Measurements from ENCODE around the gene LRRC52. TPM values are rescaled to one million over a fixed set of nuclear protein-coding genes. Genes with fewer than 3 reads are reported as not detected.

Gene LRRC52
- total RNA-seq, 6 experiments from 2014 or later, result not detected

GRCh38 chr1:165563551-165563950 lies 19.8 kb downstream of the LRRC52 start:
- Histone ChIP-seq H3K4me1 (no peaks in the 10 kb centered on the region), H3K36me3 (no peaks in the 10 kb centered on the region), H3K27ac (no peak overlapping the region), H3K9me3 (no peaks in the 10 kb centered on the region), H3K27me3 (no peaks in the 10 kb centered on the region), H3K4me3 (no peak overlapping the region)
- WGBS (ENCODE audit: insufficient coverage, low coverage, low lambda C conversion rate, missing lambda C conversion rate), result 87% methylated on average over 7 of the region's 15 CpGs
- no peak for TF ChIP-seq POLR2A (IDR thresholded peaks at IDR 0.05)
- TF ChIP-seq, protein P1, sequence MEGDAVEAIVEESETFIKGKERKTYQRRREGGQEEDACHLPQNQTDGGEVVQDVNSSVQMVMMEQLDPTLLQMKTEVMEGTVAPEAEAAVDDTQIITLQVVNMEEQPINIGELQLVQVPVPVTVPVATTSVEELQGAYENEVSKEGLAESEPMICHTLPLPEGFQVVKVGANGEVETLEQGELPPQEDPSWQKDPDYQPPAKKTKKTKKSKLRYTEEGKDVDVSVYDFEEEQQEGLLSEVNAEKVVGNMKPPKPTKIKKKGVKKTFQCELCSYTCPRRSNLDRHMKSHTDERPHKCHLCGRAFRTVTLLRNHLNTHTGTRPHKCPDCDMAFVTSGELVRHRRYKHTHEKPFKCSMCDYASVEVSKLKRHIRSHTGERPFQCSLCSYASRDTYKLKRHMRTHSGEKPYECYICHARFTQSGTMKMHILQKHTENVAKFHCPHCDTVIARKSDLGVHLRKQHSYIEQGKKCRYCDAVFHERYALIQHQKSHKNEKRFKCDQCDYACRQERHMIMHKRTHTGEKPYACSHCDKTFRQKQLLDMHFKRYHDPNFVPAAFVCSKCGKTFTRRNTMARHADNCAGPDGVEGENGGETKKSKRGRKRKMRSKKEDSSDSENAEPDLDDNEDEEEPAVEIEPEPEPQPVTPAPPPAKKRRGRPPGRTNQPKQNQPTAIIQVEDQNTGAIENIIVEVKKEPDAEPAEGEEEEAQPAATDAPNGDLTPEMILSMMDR (IDR thresholded peaks at IDR 0.05), result no peak
- intact Hi-C loops (cut with DNase I), result no loop called here
- DNase-seq (no peak), ATAC-seq (no peak)

- intact Hi-C loops (cut with DNase I), result no loop called here
- no peaks in the 10 kb centered on the region for H3K4me1 ChIP-seq
- ATAC-seq (no peak), DNase-seq (no peak)
- no peak overlapping the region for H3K4me3 ChIP-seq
- no peak overlapping the region for H3K27ac ChIP-seq
- TF ChIP-seq, protein P1 (IDR thresholded peaks at IDR 0.05), result no peak
- no peak for TF ChIP-seq POLR2A (IDR thresholded peaks at IDR 0.05)
- no peaks in the 10 kb centered on the region for H3K27me3 ChIP-seq
- H3K36me3 ChIP-seq, result no peaks in the 10 kb centered on the region
- WGBS (ENCODE audit: insufficient coverage, low coverage, low lambda C conversion rate, missing lambda C conversion rate), result 38% methylated on average over 4 of the region's 4 CpGs
- no peaks in the 10 kb centered on the region for H3K9me3 ChIP-seq
Measured at GRCh38 chr1:165564561-165564960, 20.8 kb downstream of the LRRC52 start.

DNA sequence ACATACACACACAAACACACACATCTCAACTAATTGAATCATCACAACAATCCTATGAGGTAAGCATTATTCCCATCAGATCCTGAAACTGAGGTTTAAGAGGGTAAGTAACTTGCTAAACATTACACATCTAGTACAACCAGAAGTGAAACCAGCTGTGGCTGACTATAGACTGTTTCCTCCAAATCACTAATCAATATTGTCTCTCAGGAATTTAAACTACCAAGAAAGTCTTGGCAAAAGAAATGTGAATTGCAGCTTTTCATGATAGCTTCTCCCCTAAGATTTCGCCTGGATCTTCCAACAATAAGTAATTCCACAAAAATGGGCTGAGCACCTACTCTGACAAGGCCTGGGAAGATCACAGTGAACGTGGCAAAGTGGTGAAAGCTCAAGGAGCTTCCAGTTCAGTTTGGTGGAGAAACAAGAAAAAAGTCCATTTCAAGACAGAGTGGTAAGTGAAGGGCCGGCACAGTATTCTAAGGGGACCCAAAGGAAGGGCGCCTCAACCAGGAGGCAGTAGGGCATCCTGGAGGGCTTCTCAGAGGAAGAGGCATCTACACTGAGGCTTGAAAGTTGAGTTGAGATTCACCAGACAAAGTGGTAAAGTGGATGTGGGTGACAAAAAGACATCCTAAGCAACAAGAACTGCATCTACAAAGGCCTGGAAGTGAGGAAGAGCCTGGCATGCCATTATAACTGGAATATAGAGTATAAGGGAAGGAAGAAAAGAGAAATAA lies 22.1 kb downstream of the LRRC52 start:
- DNase-seq, result no peak
- intact Hi-C loops (cut with DNase I), result no loop called here
- no peaks in the 10 kb centered on the region for H3K36me3 ChIP-seq
- H3K4me1 ChIP-seq, result no peaks in the 10 kb centered on the region
- no peaks in the 10 kb centered on the region for H3K27me3 ChIP-seq
- H3K27ac ChIP-seq, result no peak overlapping the region
- ATAC-seq, result no peak
- no peaks in the 10 kb centered on the region for H3K9me3 ChIP-seq
- 74% methylated on average over 4 of the region's 4 CpGs for WGBS (ENCODE audit: insufficient coverage, low coverage, low lambda C conversion rate, missing lambda C conversion rate)
- H3K4me3 ChIP-seq, result no peak overlapping the region
- no peak for TF ChIP-seq POLR2A (IDR thresholded peaks at IDR 0.05)
- TF ChIP-seq, protein P1 (IDR thresholded peaks at IDR 0.05), result no peak

GRCh38 chr1:165570078-165570477 lies 26.3 kb downstream of the LRRC52 start:
- Histone ChIP-seq H3K4me1 (no peaks in the 10 kb centered on the region), H3K9me3 (no peaks in the 10 kb centered on the region), H3K27me3 (no peaks in the 10 kb centered on the region), H3K27ac (no peak overlapping the region), H3K4me3 (no peak overlapping the region), H3K36me3 (no peaks in the 10 kb centered on the region)
- ATAC-seq (no peak), DNase-seq (no peak)
- intact Hi-C loops (cut with DNase I), result no loop called here
- WGBS (ENCODE audit: insufficient coverage, low coverage, low lambda C conversion rate, missing lambda C conversion rate), result 43% methylated on average over 1 of the region's 3 CpGs
- TF ChIP-seq, protein P1 (IDR thresholded peaks at IDR 0.05), result no peak
- TF ChIP-seq POLR2A (IDR thresholded peaks at IDR 0.05), result no peak
